Type B pancreatic cell (in vitro differentiated cells): ENCODE data around the gene NDFIP2. TPM values are rescaled to one million over a fixed set of nuclear protein-coding genes. Genes with fewer than 3 reads are reported as not detected.
A peak's percentile ranks its signal among the peaks of the same experiment; 100 is the strongest.

Source experiments
- DNase-seq: peaks from one replicate; pipeline ENCODE4 v3.0.0; 2021; ENCODE audit warnings: mixed read lengths; ENCODE audit not compliant: unreplicated experiment; ENCODE audit errors: extremely low spot score
- H3K27ac Mint-ChIP-seq: 2 replicates; pipeline ENCODE4 v1.8.0; 2021; ENCODE audit warnings: mild to moderate bottlenecking, mixed read lengths
- H3K27me3 Mint-ChIP-seq: 2 replicates; pipeline ENCODE4 v1.8.0; 2021; ENCODE audit warnings: mixed read lengths
- H3K36me3 Mint-ChIP-seq: 2 replicates; pipeline ENCODE4 v1.8.0; 2021; ENCODE audit warnings: mixed read lengths
- H3K4me1 Mint-ChIP-seq: one replicate; pipeline ENCODE4 v1.8.0; 2021; ENCODE audit warnings: mixed read lengths; ENCODE audit not compliant: unreplicated experiment
- H3K4me3 Mint-ChIP-seq: 2 replicates; pipeline ENCODE4 v1.8.0; 2021; ENCODE audit warnings: mild to moderate bottlenecking, mixed read lengths
- H3K9me3 Mint-ChIP-seq: 2 replicates; pipeline ENCODE4 v1.8.0; 2021; ENCODE audit warnings: mixed read lengths
- total RNA-seq: library from RNA; stranded (reverse); gene quantifications from 2 replicates; pipeline ENCODE4 v1.2.1, GENCODE V29; 2021; ENCODE audit warnings: low replicate concordance
- TF ChIP-seq, protein P1 (sequence below): fragments of 200-600 bp; sonication (generic); conservative IDR thresholded peaks from 2 replicates; pipeline ENCODE4 v1.5.0; 2021; ENCODE audit warnings: antibody characterized with exemption, mild to moderate bottlenecking

NDFIP2 gene
- total RNA-seq, 1 donor from 2014 or later, result 41.7 TPM

DNA sequence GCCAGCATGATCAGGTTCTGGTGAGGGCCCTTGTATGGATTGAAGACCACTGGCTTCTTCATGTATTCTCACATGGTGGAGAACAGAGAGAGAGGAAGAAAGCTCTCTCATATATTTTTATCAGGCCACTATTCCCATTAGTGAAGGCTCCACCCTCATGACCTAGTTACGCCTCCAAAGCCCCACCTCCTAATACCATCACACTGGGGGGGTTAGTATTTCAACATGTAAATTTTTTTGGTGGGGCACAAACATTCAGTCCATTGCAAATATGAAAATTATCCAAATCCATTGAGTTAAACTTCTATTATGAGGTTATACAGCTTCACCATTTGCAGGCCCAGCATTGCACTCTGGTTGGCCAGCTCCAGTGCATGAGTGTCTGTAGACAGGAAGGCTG is 41.7 kb upstream of the NDFIP2 start:
- Mint-ChIP-seq H3K27ac (no peak overlapping the region), H3K36me3 (no peaks in the 10 kb centered on the region), H3K4me1 (peaks cover 4% of the 10 kb centered on the region), H3K9me3 (no peaks in the 10 kb centered on the region), H3K27me3 (no peaks in the 10 kb centered on the region), H3K4me3 (no peak overlapping the region)
- TF ChIP-seq, protein P1, sequence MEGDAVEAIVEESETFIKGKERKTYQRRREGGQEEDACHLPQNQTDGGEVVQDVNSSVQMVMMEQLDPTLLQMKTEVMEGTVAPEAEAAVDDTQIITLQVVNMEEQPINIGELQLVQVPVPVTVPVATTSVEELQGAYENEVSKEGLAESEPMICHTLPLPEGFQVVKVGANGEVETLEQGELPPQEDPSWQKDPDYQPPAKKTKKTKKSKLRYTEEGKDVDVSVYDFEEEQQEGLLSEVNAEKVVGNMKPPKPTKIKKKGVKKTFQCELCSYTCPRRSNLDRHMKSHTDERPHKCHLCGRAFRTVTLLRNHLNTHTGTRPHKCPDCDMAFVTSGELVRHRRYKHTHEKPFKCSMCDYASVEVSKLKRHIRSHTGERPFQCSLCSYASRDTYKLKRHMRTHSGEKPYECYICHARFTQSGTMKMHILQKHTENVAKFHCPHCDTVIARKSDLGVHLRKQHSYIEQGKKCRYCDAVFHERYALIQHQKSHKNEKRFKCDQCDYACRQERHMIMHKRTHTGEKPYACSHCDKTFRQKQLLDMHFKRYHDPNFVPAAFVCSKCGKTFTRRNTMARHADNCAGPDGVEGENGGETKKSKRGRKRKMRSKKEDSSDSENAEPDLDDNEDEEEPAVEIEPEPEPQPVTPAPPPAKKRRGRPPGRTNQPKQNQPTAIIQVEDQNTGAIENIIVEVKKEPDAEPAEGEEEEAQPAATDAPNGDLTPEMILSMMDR, result no peak
- DNase-seq, result no peak

DNA sequence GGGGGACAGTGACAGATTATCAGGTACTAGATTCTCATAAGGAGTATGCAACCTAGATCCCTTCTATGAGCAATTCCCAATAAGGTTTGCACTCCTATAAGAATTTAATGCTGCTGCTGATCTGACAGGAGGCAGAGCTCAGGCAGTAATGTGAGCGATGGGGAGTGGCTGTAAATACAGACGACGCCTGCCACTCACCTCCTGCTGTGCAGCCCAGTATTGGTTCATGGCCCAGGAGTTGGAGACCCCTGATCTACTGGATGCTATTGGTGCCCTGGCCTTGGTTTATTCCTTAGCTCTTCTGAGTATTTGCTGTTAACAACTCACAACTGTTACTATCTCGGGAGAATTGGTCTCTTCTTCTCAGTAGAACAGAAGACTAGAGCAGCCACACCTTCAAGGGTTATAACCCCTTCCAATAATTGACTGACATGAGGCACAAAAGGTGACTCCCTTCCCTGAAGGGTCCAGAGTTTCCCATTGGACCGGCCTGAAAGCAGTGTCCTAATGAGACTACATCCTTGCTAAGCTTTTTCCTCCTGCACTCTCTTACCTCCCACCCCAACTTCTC is 39.9 kb upstream of the NDFIP2 start:
- TF ChIP-seq, protein P1, result no peak
- Mint-ChIP-seq H3K9me3 (no peaks in the 10 kb centered on the region), H3K36me3 (no peaks in the 10 kb centered on the region), H3K27ac (peak overlapping the region; percentile 81), H3K27me3 (no peaks in the 10 kb centered on the region), H3K4me1 (peaks cover 4% of the 10 kb centered on the region), H3K4me3 (no peak overlapping the region)
- no peak for DNase-seq

DNA sequence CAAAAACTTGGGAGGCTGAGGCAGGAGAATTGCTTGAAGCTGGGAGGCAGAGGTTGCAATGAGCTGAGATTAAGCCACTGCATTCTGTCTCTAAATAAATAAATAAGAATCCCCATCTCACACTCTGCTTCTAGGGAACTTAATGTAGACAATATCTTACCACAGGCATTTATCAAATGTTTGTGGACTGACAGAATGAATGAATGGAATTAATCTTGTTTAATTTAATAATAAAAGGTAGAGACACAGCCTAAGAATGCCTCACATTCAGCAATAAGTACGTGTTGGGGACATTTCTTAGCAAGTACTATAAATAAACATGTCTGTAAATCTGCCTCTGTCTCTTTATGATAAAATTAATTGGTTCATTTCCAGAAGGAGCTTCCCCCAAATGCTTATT is 38.7 kb upstream of the NDFIP2 start:
- no peaks in the 10 kb centered on the region for H3K9me3 Mint-ChIP-seq
- no peaks in the 10 kb centered on the region for H3K27me3 Mint-ChIP-seq
- H3K36me3 Mint-ChIP-seq, result no peaks in the 10 kb centered on the region
- no peak for DNase-seq
- H3K4me1 Mint-ChIP-seq, result peaks cover 4% of the 10 kb centered on the region
- TF ChIP-seq, protein P1, result no peak
- H3K27ac Mint-ChIP-seq, result peak overlapping the region; percentile 81
- H3K4me3 Mint-ChIP-seq, result no peak overlapping the region

DNA sequence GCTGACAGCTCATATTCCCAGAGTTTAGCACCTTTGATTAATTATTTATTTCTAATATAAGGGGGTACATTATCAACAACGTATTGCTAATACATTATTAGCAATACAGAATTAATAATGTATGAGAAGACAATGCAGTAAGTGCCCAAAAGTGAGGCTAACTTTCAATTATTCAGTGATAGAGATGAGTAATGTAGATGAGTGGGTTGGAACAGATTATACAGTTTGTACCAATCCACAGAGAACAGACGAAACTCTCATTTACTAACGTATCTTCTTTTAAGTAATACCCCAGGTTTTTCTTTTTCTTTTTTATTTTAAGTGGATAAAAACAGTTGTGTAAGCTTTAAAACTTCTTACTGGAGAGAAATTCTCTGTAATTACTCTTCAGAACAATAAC is 38.2 kb upstream of the NDFIP2 start:
- Mint-ChIP-seq H3K4me3 (no peak overlapping the region), H3K9me3 (no peaks in the 10 kb centered on the region), H3K27ac (no peak overlapping the region), H3K4me1 (peaks cover 4% of the 10 kb centered on the region), H3K36me3 (no peaks in the 10 kb centered on the region), H3K27me3 (no peaks in the 10 kb centered on the region)
- TF ChIP-seq, protein P1, result no peak
- DNase-seq, result no peak

DNA sequence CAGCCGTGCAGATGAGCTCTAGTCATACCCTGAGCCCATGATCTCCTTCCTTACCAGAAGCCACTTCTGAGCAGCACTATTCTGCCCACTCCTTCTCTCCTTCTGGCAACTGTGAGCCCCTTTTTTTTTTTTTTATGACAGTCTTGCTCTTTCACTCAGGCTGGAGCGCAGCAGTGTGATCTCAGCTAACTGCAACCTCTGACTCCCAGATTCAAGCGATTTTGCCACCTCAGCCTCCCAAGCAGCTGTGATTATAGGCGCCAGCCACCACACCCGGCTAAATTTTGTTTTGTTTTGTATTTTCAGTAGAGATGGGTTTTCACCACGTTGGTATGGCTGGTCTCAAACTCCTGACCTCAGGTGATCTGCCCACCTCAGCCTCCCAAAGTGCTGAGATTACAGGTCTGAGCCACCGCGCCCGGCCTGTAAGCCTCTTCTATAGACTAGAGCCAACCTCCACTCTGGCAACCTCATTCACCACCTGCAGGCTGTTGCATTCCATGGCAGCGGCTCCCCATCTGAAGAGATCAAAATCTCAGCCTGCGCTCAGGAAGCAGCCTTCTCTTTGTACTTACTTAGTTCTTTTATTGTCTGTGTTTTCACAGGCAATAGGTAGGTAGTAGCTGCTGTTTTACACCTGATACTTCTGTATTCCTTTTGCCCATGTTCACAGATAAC is 34.8 kb upstream of the NDFIP2 start:
- peaks cover 4% of the 10 kb centered on the region for H3K4me1 Mint-ChIP-seq
- no peak overlapping the region for H3K4me3 Mint-ChIP-seq
- H3K36me3 Mint-ChIP-seq, result no peaks in the 10 kb centered on the region
- H3K27ac Mint-ChIP-seq, result no peak overlapping the region
- H3K9me3 Mint-ChIP-seq, result no peaks in the 10 kb centered on the region
- H3K27me3 Mint-ChIP-seq, result no peaks in the 10 kb centered on the region
- TF ChIP-seq, protein P1, result no peak
- DNase-seq, result no peak
